TTC549 (cell line): Measurements from ENCODE around the gene SLC16A13.
"Not testable (repeated sequence)": the region's sequence is repeated elsewhere in the genome, so short reads cannot be mapped to it uniquely, and the experiment has no call there.

Source experiments
- FAIRE-seq: peaks from 2 replicates; lab custom pipeline; 2012; peaks lifted over from hg19 to GRCh38; lab: Jason Lieb, UNC

Gene SLC16A13

DNA sequence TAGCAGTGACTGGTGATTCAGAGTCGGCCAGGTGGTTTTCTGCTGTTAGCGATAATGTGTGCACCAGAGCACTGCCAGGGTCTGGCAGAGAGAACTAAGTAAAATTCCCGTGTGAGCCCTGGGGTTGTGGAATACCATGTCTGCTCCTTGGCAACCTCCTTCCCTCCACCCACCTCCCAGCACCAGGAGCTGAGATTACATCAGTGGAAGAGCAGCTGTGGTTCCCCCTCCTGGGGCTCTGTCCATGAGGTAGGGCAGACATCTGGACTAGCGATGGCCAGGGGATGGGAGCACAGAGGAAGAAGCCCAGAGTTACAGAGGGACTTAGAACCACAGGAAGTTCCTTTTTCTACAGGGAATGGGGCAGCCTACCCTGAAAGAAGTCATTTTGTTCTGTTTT lies 28.4 kb downstream of the SLC16A13 start:
- FAIRE-seq: no peak

DNA sequence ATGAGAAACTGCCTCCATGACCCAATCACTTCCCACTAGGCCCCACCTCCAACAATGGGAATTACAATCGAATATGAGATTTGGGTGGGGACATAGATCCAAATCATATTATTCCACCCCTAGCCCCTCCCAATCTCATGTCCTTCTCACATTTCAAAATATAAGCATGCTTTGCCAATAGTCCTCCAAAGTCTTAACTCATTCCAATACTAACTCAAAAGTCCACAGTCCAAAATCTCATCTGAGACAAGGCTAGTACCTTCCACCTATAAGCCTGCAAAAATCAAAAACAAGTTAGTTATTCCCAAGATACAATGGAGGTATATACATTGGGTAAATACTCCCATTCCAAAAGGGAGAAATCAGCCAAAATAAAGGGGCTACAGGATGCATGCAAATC lies 31.4 kb downstream of the SLC16A13 start:
- FAIRE-seq: no peak

DNA sequence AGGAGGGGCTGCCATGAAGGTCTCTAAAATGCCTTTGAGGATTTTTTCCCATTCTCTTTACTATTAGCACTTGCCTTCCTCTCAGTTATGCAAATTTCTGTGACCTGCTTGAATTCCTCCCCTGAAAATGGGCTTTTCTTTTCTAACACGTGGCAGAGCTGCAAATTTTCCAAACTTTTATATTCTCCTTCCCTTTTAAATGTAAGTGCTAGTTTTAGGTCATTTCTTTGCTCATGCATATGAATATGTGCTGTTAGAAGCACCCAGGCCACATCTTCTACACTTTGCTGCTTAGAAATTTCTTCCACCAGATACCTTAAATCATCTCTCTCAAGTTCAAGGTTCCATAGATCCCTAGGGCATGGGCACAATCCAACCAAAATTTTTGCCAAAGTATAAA lies 32.5 kb downstream of the SLC16A13 start:
- FAIRE-seq: no peak

DNA sequence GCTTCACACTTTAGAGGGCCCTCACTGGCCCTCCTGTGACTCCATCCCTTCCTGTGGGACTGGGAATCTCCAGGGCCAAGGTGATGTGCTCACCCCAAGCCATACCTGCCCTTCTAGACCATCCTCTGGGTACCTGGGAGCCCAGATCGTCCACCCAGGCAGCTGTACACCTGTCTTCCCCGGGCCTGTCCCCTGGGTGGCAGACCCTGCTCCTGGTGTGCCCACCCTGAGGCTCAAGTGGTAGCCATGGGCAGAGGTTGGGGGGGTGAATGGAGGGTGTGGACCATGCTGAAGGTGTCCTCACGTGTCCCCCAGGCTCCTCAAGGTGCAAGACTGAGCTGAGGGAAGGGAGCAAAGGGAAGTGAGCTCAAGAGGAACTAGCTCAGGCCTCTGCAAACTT lies 34.9 kb downstream of the SLC16A13 start:
- FAIRE-seq: no peak

DNA sequence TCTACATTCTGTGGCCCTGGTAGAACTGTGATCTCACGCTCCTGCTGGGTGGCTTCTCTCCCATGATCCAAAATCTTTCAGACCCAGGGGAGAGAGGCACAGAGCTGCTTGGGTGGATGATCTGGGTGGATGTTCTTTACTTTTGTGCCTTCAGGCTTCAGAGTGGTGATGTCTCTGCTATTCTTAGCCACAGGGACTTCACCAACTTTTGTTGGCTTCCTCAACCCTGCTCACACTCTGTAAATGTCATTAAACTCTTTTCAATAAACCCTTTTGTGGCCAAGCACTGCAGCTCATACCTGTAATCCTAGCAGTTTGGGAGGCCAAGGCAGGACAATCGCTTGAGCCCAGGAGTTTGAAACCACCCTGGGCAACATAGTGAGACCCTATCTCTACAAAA lies 36.6 kb downstream of the SLC16A13 start:
- no peak for FAIRE-seq

DNA sequence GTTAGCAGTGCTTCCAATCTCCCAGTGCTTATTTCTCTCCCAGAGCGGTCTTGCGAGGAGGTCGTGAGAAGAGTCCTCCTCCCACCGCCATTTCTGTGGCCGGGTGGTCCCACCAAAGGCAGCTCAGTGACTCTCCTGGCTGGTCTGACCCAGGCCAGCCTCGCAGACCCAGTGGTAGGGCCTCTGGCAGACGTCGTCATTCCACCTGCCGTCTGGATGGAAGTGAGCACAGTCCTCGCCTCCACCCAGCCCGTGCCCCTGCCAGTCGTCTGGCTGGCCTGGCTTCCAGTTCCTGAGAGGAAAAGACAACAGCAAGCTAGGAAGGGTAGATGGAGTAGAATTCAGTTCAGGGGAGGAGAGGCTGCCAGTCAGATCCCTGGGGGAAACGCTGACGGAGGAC lies 39.1 kb downstream of the SLC16A13 start:
- FAIRE-seq: no peak

DNA sequence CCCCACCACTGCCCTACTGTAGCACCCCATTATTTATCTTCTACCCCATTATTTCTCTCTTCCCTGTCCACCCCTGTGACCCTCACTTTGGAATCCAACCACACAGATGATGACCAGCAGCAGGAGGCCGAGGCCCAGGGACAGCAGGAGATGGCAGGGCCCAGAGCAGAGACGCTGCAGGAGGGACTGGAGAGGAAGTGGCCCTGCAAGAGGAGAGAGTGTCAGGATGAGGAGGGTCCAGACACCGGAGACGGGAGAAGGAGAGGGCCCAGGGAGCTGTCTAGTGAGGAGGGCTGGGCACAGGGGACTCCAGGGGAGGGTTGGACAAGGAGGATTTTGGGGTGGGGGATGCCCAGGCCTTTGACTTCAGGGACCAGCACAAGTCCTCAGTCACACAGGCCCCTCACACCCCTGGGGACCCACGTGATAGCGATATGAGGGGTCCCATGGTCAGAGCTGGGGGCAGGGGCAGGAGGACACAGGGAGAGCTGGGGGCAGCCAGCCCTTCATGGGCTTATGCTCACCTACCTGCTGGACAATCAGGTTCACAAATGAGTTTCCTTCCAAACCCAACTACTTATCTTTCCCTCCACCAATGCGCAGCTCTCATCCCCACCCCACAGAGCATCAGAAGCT lies 42.2 kb downstream of the SLC16A13 start:
- FAIRE-seq: no peak

DNA sequence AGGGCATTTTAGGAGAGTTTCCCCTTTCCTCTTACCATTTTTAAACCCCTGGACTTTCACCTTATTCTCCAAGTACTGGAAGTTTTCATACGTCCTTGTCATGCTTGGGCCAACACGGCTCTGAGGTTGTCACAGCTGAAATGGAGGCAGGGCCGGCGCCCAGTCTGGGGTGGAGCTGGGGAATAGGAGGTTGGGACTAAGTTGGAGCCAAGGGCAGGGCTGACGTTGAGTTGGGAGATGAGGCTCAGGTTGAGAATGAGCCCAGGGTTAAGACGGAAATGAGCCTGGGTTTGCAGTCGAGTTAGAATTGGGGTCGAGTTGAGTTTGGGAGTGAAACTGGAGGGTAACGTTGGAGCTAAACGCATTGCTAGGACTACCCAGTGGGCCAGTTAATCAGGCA lies 42.9 kb downstream of the SLC16A13 start:
- FAIRE-seq: no peak

DNA sequence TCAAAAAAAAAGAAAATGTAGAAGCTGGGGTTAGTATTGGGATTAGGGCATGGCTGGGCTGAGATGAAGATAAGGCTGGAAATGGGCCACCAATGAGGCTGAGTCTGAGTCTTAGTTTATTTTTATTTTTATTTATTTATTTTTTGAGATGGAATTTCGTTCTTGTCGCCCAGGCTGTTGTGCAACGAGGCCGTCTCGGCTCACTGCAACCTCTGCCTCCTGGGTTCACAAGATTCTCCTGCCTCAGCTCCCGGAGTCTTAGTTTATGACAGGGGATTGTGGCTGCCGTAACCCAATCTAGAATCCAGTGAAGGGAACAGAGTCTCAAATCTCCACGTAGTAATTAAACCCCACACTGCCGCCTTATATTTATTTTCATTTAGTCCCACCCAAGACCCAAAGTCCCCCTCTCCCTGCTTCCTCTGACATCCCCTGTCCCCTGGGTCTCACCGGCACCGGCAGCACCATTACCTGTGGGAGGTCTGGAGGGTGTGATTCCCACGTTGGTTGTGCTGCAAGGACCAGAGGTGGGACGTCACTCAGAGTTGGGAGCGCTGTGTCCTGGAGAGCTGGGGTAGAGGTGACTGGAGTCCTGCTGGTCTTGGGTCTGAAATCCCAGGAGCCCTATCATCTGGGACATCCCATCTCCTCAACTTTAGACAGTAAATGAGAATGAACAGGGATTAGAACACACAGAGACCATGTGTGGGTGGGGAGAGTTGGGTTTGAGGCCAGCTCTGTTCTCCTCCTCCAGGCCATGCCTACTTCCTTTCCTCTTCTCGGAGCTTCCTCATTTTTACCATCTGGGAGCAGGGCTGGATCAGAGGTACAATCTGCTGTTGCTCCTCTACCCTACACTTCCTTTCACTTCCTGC lies 44.0 kb downstream of the SLC16A13 start, which contains the start of gene CLEC10A:
Gene CLEC10A, minus strand, starts transcription at position 671 of the 875 bp plus-strand sequence. CDS start 1,439 bp downstream, outside the sequence.
- no peak for FAIRE-seq

DNA sequence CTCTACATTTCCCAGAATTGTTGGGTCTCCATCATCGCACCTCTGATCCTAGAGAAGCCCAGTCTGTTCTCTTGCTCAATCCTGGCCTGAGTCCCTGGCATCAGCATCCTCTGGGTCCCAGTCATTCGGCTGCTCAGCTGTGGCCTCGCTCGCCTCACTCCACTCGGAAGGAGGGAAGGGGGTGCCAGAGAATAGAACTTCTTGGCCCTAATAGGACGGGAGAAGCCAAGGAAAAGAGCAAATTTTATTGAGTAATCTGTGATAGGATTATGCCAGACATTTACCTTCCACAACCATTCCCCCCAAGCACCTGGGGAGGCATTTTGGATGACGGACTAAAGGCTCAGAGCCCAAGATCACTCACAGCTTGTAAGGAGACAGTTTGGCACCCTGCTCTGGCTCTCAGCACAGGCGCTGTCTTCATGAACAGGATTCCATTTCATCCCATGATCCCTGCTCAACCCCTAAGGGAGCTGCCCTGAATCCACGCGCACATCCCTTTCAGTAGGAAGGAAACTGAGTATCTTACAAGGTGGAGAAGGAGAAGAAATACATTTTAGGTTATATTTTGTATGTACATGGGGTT lies 44.7 kb downstream of the SLC16A13 start:
- no peak for FAIRE-seq

DNA sequence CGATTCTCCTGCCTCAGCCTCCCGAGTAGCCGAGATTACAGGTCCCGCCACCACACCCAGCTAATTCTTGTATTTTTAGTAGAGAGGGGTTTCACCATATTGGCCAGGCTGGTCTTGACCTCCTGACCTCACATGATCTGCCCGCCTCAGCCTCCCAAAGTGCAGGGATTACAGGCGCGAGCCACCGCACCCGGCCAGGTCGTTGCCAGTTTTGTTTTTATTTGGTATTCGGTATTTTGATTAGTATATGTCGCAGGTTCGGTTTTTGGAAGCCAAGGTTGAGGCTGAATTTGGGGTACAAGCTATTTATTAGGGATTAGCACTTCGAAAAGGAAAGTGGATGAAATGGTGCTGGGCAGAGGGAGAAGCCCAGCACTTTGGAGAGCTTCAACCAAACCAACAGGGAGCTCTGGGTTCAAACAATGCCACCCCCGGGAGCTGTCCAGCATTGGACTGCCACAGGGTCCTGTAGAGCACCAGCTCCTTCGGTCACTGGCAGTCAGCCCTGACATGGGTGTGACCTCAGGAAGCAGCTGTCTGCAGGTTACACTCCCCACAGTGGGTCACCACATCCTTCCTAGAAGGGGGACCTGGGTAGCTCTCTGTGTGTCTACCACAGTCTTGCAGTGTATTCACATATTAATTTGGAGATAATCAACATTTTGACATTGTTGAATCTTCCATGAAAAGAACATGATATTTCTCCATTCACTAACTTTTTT lies 45.7 kb downstream of the SLC16A13 start:
- no peak for FAIRE-seq

DNA sequence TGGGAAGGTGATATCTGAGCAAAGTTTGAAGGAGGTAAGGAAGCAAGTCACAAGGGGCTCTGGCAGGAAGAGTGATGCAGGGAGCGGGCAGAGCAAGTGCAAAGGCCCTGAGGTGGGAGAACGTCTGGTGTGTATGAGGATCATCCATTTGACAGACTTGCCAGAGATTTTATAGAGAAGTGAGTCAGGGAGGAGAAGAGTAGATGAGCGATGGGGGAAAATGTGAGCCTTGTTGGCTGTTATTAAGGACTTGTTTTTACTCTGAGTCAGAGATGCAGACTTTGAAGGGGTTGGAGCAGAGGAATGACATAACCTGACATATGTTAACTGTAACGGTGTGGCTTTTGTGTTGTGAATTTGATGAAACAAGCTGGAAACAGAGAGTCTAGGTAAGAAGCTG lies 47.8 kb downstream of the SLC16A13 start:
- FAIRE-seq: no peak

DNA sequence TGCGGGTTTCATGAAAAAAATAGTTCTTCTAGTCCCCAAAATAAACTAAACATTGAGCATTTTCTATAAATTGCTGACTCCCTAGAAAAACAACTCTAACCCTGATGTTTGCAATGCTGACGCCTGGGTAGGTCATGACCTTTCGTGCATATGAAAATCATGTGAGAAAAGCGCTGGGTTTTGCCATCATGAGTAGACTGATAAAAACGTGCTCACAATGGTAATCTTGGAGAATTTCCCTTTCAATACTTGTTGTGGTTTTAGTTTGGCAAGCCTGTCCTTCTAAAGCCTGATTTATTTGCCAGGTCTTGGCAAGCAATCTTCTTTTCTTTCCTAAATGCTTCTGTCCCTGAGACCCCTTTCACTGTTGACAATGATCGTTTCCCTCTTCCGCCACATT lies 48.3 kb downstream of the SLC16A13 start:
- no peak for FAIRE-seq

DNA sequence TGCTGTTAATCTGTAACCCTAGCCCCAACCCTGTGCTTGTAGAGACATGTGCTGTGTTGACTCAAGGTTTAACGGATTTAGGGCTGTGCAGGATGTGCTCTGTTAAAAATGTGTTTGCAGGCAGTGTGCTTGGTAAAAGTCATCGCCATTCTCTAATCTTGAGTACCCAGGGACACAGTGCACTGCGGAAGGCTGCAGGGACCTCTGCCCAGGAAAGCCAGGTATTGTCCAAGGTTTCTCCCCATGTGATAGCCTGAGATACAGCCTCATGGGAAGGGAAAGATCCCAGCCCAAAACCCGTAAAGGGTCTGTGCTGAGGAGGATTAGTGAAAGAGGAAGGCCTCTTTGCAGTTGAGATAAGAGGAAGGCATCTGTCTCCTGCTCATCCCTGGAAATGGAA lies 52.6 kb downstream of the SLC16A13 start:
- FAIRE-seq: not testable (repeated sequence)

DNA sequence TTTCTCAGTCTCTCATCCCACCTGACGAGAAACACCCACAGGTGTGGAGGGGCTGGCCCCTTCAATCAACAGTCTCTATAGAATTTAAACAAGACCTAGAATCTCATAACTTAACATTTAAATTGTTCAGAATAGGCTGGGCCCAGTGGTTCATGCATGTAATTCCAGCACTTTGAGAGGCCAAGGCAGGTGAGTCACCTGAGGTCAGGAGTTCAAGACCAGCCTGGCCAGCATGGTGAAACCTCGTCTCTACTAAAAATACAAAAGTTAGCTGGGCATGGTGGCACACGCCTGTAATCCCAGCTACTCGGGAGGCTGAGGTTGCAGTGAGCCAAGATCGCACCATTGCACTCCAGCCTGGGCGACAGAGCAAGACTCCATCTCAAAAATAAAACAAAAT lies 53.8 kb downstream of the SLC16A13 start:
- FAIRE-seq: not testable (repeated sequence)
